ENCODE results near the gene ATP2B1.
"Not testable (repeated sequence)": the region's sequence is repeated elsewhere in the genome, so short reads cannot be mapped to it uniquely, and the experiment has no call there.

Gene ATP2B1

DNA sequence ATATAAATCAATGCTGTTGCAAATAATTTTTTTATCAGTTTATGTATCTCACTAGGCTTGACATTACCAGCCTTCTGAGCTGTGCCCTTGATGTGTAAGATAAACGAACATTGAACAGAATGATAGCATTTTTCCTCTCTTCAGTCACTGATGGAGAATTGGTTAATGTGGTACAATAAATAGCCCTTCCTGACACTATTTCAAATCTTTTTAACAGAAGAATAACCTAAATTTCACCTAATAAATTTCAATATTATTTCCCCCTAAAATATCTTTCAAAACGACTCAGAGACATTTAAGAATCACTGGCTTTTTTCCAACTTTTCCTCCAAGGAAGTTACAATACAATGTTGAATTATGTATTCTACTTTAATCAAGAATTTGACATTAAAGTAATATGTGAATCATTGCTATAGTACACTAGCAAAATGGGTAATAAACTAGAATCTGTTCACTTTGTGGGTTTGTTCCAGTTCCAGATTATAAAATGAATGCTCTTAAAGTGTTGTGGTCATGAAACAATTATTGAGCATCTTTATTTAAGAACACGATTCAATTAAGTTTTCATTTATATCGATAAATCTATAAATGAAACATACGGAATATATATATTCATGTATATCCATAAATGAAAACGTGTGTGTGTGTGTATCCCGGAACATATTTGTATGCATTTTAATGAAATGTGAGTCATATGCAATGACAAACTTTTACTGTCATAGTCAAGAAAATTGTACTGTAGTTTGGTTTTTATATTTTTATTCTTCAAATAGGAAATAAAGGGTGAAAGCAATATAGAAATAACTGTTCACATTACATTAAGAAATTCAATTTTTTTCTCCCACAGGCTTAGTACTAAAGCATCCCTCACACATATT lies 2.5 kb upstream of the ATP2B1 start:
- no peak for DNase-seq

DNA sequence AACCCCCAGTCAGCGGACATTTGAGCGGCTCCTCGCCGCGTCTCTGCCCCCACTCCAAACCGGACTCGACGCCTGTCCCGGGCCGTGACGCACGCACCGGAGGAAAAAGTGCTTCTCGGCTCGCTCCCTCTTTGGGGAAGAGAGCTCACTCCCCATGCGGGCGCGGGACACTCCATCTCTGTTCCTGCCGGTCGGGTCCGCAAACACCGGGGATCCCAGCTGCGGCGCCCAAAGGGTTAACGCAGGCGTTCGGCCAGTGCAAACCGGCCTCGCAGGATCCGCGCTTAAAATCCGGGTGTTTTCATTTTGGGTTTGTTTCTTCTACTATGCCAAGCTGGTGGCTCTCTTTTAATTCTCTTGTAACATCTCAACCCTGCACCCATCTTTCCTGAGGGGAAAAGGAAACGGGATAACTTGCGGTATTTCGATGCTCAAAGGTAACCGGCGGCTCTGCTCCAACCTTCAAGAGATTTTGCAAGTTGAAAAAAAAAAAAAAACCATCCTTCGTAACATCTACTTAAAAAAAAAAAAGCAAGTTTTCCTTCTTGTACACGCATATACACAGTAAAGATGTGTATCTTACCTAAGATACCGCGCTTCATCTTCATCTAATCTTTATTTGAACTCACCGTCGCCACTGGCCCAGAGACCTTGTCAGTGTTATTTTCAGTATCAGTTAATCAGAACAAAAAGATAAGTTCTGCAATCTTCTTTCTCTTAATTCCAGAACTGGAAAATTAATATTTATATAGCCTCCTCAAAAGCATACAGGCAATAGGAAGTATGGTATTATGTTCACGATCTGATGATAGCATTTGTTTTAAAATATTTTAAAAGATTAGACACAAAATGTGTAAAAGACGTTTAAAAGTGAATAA lies 1.6 kb upstream of the ATP2B1 start:
- no peak for DNase-seq

DNA sequence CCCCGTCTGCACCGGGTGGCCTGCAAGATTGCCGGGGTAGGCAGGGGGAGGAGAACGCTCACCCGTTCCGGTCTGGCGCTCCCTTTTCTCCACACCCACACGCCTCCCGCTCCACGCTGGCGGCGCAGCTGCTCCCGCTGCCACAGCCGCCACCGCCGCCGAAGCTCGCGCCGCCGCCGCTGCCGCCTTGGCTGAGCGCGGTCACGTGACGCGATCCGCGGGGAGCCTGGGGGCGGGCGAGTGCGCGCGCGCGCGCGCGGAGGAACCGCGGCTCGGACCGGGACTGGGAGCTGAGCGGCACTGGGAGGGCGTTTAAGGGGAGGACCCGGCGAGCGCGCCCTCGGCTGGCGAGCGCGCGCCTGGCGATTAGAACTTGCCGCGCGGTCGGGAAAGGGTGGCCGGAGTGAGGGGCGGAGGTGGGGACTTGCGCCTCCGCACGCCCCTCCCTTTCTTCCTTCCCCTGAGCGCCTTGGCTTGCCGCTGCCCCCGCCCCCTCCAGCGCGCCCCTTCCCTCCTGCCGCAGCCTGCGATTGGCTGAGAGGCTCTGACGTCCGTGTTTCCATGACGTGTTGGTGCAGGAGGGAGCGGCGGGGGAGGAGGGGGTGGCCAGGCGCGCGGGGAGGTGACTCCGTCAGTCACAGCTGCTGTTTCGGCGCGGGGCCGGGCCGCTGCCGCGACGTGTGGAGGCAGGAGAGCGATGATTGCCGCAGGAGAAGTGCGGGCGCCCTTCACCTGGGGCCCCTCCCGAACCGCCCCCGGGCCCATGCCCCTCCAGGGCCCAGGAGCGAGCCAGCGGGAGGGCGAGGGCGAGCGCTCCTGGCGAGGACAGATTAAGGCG lies 738 bp upstream of the ATP2B1 start:
- peak; percentile 84 for DNase-seq

DNA sequence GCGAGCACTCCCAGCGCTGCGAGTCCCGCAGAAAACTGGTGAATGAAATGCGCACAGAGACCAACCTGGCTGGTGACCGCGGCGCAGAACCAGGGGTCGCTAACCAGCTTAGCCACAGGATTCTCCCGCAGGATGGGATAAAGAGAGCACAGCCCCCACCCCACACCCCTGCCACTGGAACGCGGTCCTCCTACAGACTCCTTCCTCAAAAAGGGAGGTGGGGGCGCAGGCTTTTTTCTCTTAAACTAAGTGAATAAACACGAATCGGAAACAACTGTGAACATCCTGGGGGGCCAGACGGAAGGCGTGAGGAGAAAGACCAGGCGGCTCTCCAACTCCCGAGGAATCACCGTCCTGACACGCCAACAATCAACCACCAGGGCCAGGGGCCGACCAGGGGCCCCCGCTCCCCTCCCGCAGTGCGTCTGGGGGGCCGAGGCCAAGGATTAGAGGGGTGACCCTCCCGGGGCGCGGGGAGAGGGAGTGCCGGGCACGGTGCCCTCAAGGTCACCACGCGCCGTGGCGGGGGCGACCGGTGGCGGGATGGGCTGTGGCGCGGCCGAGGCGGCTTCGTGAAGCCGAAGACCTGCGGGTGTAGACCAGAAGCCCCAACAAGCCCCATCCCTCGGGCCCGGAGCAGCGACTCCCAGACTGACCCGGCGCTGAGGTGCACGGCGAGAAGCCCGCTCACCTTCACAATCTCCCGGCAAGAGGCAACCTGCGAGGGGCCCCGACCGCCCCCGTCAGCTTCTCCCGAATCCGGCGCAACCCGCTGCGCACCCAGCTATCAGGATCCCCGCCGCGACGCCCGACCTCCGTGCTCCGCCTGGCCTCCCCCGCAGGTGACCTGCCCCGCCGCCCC lies 704 bp downstream of the ATP2B1 start:
- DNase-seq, result no peak

DNA sequence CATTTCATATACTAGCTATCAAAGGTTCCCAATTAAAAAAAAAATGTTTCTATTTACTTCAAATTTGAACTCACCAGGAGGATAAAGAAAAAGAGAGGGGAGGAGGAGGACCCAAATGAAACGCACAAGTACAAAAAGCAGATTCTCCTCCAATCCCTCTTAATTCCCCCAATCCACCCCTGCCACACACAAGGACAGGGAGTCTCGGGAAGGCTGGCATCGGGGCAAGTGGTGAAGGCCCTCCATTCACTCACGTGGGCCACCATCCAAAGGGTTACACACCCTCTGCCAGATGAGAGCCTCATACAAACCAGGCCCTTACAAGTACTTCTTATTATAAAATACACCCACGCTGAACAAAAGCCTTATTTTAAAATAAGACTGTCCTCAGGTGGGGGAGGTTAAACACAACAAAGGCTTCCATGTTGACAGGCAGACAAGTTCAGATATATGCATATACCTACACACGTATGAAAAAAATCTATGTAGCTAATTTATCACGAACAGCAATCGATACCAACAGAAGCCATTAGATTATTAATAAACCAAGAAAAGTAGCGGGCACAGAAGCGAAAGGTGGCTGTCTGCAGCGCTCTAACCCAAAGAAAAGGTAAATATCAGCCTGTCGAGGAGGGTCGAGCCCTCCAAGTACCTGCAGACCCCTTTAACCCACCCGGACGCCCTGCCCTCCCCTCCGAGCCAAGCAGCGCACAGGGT lies 1.5 kb downstream of the ATP2B1 start:
- DNase-seq, result peak; percentile 41

DNA sequence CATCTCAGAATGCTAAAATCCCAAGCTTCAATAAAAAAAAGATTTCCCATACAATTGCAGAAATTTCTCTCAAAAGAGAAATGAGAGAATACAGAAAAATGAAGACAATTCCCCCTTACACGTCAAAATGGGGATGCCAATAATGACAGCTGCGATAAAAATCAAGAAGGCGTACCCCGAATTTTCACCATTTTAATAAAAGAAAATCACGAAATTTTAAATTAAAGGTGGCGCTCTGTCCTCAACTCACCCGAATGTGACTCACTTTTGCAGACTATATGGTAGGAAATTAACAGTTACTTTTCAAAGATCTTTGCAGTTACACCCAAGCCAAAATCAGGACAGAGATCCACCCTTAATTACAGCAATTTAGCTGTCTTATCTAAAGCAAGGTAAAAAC lies 2.1 kb downstream of the ATP2B1 start:
- DNase-seq, result no peak

- DNase-seq, result no peak
Measured at GRCh38 chr12:89704457-89704856, 4.2 kb downstream of the ATP2B1 start.

DNA sequence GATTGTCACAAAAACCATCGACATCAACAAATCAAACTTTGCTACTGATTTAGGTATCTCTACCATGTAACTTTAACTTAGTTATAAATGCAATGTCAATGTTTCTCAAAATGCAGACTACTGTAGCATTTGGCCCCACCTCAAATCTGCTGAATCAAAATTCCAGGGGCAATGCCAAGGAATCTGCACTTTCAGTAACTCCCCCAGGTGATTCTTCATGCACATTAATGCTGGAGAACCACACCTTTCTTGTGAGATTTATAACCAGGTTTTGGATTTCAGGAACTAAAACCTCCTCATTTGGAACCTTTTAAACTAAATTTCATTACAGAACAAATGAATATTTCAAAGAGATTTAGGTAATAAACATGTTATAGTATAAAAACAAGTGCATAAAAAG lies 4.9 kb downstream of the ATP2B1 start:
- DNase-seq, result no peak

- DNase-seq, result no peak
Measured at GRCh38 chr12:89702503-89702902, 6.1 kb downstream of the ATP2B1 start.

- DNase-seq, result no peak
Measured at GRCh38 chr12:89701606-89702206, 6.9 kb downstream of the ATP2B1 start.

DNA sequence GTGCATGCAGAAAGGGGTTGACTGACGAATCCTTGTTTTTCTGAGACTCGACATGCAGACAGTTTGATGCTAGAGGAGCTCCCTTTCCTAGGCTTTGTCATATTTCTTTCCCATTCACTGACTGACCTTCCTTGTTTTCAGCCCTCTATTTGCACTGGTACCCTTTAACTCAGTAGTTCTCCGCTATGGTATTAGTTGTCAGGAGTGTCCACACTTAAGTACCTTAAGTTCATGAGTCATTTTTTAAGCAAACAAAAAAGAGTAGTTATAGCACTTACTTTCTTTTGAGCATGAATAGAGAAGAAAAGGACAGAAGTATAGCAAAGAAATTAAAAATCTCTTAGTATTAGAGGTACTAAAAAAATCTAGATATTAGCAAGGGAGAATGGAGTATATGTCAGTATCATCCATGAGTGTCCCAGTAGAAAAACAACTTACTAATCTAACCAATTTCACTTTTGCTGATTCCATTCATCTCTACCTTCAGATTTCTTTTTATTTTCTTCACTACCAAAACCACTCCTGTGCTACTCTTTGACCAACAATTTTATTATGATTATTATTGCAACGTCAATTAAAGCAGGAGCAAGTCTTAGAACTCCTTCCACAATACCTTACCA lies 8.3 kb downstream of the ATP2B1 start:
- DNase-seq, result no peak

- no peak for DNase-seq
Measured at GRCh38 chr12:89698607-89699006, 10.0 kb downstream of the ATP2B1 start.

DNA sequence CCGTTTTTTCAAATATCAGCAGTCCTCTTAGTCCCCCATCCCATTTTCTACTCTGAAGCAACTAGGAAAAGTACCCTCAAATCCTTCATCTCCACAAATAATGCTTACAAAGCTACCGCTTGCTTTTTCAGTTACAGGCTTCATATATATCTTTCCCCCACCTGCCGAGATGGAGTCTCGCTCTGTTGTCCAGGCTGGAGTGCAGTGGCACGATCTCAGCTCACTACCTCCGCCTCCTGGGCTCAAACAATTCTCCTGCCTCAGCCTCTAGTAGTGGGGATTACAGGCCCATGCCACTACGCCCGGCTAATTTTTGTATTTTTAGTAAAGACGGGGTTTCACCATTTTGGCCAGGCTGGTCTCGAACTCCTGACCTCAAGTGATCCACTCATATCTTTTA lies 10.9 kb downstream of the ATP2B1 start:
- DNase-seq, result not testable (repeated sequence)

DNA sequence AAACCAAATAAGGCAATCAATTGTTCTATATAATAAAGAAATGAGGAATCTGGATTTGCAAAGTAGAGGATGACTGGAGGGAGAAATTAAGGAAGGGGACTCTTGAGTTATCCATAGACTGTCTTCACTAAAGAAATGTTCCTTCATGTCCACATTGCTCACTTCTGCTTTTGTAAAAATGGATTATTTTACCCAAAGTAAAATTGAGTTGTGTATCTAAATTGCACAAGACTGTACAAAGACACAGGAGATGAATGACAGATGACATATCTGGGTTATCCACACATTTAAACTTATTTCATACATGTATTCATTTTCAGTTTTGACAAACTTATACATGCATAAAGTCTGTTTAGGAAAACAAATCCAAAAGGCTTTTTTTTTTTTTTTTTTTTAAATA lies 11.3 kb downstream of the ATP2B1 start:
- DNase-seq, result no peak

DNA sequence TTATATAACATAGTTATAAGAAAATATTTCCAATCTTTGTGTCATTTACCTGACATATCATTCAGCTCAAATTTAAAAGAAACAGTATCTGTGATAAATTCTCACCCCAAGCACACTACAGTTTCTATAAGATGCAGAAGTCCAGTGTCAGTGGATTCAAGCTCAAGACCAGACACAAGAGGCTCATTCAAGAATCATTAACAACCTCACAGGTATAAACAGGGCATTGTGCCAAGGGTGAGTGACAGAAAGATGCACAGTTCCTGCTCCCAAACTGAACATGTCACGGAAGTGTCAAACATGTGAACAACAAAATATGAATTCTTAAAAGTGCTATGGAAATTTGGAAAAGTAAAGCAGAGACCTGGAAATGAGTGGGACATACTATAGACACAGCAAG lies 12.8 kb downstream of the ATP2B1 start:
- DNase-seq, result no peak

- DNase-seq, result no peak
Measured at GRCh38 chr12:89695100-89695499, 13.5 kb downstream of the ATP2B1 start.

DNA sequence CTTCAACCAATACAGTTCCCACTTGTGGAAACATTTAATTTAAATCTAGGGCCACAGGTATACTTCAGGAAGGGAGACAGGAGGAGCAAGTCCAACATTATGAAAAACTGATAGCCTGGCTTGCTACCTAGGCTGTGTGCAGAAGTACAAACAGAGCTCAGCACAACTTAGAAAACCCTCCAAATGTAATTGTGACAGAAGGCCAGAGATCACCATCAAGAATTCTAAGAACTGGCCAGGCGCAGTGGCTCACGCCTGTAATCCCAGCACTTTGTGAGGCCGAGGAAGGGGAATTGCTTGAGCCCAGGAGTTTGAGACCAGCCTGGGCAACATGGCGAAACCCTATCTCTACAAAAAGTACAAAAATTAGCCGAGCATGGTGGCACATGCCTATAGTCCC lies 14.1 kb downstream of the ATP2B1 start:
- no peak for DNase-seq

DNA sequence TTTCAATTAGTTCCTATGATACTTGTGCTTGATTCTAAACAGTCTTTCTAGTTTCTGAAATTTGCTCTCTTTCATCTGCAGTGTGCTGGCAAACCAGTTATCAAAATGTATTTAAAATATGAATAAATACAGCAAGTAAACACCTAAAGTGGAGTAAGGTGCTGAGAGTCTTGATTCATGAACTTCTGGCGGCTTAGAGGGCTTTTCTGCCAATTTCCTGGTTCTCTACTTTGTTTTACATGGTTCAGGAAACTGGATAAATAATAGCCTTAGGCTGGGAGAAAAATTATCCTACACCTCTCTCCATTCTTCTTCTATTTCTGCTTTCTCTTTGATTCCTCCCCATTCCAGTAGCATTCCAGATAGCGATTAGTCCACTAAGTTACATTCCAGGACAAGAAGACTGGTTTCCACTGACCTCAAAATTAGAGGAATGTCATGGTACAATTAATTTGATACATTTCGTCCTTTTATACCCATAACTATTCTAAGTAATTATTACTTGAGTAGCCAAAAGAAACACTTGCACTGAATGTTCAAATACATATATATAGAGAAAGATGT lies 14.9 kb downstream of the ATP2B1 start:
- DNase-seq, result no peak

GRCh38 chr12:89692439-89692838 lies 16.2 kb downstream of the ATP2B1 start:
- no peak for DNase-seq

GRCh38 chr12:89691659-89692058 lies 17.0 kb downstream of the ATP2B1 start:
- no peak for DNase-seq

Data from NCI-H524 treated with DMSO at 0.1 percent for 48 hours (cell line).